Measurements from ENCODE around the gene MGAT3. TPM values are rescaled to one million over a fixed set of nuclear protein-coding genes. Genes with fewer than 3 reads are reported as not detected.
A peak's percentile ranks its signal among the peaks of the same experiment; 100 is the strongest.

The MGAT3 gene
- total and polyA plus RNA-seq, 2 of the 13 experiments (the other 11 are each of a cell fraction or from before 2014, with no cell fraction given) = 0.11 to 0.15 TPM

DNA sequence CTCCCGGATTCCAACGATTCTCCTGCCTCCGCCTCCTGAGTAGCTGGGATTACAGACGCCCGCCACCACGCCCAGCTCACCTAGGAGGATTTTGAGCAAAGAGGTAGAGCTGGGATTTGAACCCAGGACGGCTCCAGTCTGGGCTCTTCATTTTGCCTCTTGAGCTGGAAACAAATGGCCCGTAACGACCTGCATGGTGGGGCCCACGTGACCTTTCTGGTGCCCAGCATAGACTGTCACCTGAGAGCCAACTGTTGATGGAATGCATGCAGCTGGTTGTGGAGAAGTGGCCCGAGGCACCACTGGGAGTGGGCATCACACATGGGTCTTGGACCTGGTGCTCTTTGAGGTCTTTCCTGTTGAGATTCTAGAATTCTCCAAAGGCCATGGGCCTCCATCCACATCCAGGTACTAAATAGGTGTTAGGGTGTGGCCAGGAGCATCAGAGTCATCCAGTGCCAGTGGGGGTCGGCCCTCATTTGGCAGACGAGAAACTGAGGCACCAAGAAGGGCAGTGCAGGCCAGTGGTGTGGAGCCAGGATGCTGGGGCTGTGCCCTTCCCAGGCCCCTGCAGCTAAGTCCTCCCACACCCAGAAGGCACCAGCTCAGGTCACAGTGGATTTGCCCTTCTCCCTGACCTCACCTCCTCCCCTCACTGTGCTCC, 67.4 kb downstream of the MGAT3 start (continued):
- TF ChIP-seq, protein P1, sequence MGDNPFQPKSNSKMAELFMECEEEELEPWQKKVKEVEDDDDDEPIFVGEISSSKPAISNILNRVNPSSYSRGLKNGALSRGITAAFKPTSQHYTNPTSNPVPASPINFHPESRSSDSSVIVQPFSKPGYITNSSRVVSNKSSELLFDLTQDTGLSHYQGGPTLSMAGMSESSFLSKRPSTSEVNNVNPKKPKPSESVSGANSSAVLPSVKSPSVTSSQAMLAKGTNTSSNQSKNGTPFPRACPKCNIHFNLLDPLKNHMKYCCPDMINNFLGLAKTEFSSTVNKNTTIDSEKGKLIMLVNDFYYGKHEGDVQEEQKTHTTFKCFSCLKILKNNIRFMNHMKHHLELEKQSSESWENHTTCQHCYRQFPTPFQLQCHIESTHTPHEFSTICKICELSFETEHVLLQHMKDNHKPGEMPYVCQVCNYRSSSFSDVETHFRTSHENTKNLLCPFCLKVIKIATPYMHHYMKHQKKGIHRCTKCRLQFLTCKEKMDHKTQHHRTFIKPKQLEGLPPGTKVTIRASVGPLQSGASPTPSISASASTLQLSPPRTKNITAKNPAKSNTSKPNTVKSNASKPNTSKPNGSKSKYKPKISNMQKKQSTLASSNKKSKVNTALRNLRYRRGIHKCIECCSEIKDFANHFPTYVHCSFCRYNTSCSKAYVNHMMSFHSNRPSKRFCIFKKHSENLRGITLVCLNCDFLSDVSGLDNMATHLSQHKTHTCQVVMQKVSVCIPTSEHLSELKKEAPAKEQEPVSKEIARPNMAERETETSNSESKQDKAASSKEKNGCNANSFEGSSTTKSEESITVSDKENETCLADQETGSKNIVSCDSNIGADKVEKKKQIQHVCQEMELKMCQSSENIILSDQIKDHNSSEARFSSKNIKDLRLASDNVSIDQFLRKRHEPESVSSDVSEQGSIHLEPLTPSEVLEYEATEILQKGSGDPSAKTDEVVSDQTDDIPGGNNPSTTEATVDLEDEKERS (CRISPR knock-in tag; IDR thresholded peaks at IDR 0.05) = no peak
- TF ChIP-seq NFKB2 (CRISPR knock-in tag; IDR thresholded peaks at IDR 0.05; ENCODE audit: borderline replicate concordance) (peak; percentile 31; the same call in 1 of the 2 replicates), KLF6 (CRISPR knock-in tag; IDR thresholded peaks at IDR 0.05) (no peak), ZFX (CRISPR knock-in tag; IDR thresholded peaks at IDR 0.05; ENCODE audit: low read depth) (no peak), ZNF850 (CRISPR knock-in tag; conservative IDR thresholded peaks at IDR 0.05) (no peak), HOXA7 (CRISPR knock-in tag; IDR thresholded peaks at IDR 0.05) (no peak), ZNF687 (CRISPR knock-in tag; IDR thresholded peaks at IDR 0.05) (peak; percentile 43), ZNF512 (CRISPR knock-in tag; IDR thresholded peaks at IDR 0.05) (no peak), ZNF770 (CRISPR knock-in tag; IDR thresholded peaks at IDR 0.05) (no peak), FOXM1 (CRISPR knock-in tag; IDR thresholded peaks at IDR 0.05) (no peak), ZNF281 (CRISPR knock-in tag; IDR thresholded peaks at IDR 0.05; ENCODE audit: borderline replicate concordance) (no peak)
- TF ChIP-seq, protein P2, sequence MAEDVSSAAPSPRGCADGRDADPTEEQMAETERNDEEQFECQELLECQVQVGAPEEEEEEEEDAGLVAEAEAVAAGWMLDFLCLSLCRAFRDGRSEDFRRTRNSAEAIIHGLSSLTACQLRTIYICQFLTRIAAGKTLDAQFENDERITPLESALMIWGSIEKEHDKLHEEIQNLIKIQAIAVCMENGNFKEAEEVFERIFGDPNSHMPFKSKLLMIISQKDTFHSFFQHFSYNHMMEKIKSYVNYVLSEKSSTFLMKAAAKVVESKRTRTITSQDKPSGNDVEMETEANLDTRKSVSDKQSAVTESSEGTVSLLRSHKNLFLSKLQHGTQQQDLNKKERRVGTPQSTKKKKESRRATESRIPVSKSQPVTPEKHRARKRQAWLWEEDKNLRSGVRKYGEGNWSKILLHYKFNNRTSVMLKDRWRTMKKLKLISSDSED (CRISPR knock-in tag; IDR thresholded peaks at IDR 0.05) = no peak
